ENCODE measurements around the gene C2orf92.

C2orf92 gene

GRCh38 chr2:97714950-97715652, 45.6 kb downstream of the C2orf92 start:
- DNase-seq, result no peak

GRCh38 chr2:97715951-97716694, 46.6 kb downstream of the C2orf92 start:
- DNase-seq, result no peak

GRCh38 chr2:97716695-97717612, 47.4 kb downstream of the C2orf92 start:
- DNase-seq, result no peak

- no peak for DNase-seq
Observed at GRCh38 chr2:97717613-97717995, 48.1 kb downstream of the C2orf92 start.

GRCh38 chr2:97718051-97718882, 48.8 kb downstream of the C2orf92 start:
- peak; percentile 44 to 87 (median 67) for DNase-seq

- peak in 2 of 5 donors; percentile 23 to 65 for DNase-seq
Observed at GRCh38 chr2:97718942-97719341, 49.4 kb downstream of the C2orf92 start.

GRCh38 chr2:97719362-97720155, 50.0 kb downstream of the C2orf92 start:
- no peak for DNase-seq

GRCh38 chr2:97720746-97721145, 51.2 kb downstream of the C2orf92 start:
- DNase-seq, result no peak

- DNase-seq, result no peak
Observed at GRCh38 chr2:97722227-97722626, 52.7 kb downstream of the C2orf92 start.

- no peak for DNase-seq
Observed at GRCh38 chr2:97723156-97724072, 53.9 kb downstream of the C2orf92 start.

- DNase-seq, result no peak
Observed at GRCh38 chr2:97724073-97724410, 54.5 kb downstream of the C2orf92 start.

- no peak for DNase-seq
Observed at GRCh38 chr2:97724501-97724900, 55.0 kb downstream of the C2orf92 start.

GRCh38 chr2:97724946-97725688, 55.6 kb downstream of the C2orf92 start:
- no peak for DNase-seq

- no peak for DNase-seq
Observed at GRCh38 chr2:97726261-97727064, 57.0 kb downstream of the C2orf92 start.

- DNase-seq, result no peak
Observed at GRCh38 chr2:97727296-97727695, 57.8 kb downstream of the C2orf92 start.

GRCh38 chr2:97728091-97728731, 58.7 kb downstream of the C2orf92 start:
- peak in 1 of 5 donors; percentile 60 for DNase-seq

- DNase-seq, result no peak
Observed at GRCh38 chr2:97730245-97730644, 60.7 kb downstream of the C2orf92 start.
